ENCODE results near the gene EPSTI1.

DNA sequence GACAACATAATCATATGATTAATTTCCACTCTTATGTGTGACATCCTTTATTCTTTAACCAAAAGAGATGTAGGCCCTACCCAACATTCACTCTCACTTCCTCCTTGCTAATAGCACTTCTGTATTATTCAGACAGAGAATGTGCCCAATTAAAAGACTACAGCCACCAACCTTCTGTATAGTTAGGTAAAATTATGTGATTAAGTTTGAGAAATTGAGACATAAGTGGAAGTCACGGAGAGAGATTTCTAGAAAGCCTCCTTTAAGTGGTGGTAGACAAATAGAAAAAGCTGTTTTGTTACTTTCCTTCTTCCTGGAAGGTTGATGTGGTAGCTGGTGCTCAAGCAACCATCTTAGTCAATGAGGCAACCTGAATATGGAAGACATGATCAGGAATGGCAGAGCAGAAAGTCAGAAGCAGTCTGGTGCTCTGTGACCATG is 14.8 kb downstream of the EPSTI1 start:
- TF ChIP-seq EP300 (conservative IDR thresholded peaks at IDR 0.05; ENCODE audit: poor library complexity, severe bottlenecking) (no peak), MXI1 (conservative IDR thresholded peaks at IDR 0.05; ENCODE audit: poor library complexity, severe bottlenecking) (no peak), POLR2AphosphoS5 (IDR thresholded peaks at IDR 0.05) (no peak), EZH2 (IDR thresholded peaks at IDR 0.05; ENCODE audit: borderline replicate concordance, insufficient read depth, low read length, poor library complexity, severe bottlenecking) (no peak)
- TF ChIP-seq, protein P1, sequence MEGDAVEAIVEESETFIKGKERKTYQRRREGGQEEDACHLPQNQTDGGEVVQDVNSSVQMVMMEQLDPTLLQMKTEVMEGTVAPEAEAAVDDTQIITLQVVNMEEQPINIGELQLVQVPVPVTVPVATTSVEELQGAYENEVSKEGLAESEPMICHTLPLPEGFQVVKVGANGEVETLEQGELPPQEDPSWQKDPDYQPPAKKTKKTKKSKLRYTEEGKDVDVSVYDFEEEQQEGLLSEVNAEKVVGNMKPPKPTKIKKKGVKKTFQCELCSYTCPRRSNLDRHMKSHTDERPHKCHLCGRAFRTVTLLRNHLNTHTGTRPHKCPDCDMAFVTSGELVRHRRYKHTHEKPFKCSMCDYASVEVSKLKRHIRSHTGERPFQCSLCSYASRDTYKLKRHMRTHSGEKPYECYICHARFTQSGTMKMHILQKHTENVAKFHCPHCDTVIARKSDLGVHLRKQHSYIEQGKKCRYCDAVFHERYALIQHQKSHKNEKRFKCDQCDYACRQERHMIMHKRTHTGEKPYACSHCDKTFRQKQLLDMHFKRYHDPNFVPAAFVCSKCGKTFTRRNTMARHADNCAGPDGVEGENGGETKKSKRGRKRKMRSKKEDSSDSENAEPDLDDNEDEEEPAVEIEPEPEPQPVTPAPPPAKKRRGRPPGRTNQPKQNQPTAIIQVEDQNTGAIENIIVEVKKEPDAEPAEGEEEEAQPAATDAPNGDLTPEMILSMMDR (IDR thresholded peaks at IDR 0.05; ENCODE audit: poor library complexity, severe bottlenecking) = no peak
